NCI-H1417 (cell line): Measurements from ENCODE around the gene DIP2C.
"Not testable (repeated sequence)": the region's sequence is repeated elsewhere in the genome, so short reads cannot be mapped to it uniquely, and the experiment has no call there.

Experiments used
- DNase-seq, 3 experiments: peaks; one replicate each; lab custom pipeline; 2025; lab: John Stamatoyannopoulos, UW

The DIP2C gene

DNA sequence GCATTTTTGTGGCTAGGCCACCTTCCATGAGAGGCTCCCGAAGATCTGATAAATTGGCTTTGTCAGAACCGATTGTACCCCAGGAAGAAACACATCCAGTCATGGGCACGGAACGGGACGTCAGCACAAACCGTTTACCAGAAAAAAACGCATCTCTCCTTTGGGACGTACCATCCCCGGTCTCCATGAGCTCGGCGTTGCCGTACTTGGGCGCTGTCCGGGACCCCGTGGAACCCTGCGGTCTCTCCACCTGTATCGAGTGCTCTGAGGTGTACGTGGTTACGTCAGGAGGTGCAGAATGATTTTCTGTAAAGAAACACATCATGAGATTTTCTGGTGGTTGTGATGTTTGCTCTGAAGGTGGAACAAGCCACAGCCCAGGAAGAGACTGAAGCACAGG lies 270.6 kb downstream of the DIP2C start:
- no peak for DNase-seq

DNA sequence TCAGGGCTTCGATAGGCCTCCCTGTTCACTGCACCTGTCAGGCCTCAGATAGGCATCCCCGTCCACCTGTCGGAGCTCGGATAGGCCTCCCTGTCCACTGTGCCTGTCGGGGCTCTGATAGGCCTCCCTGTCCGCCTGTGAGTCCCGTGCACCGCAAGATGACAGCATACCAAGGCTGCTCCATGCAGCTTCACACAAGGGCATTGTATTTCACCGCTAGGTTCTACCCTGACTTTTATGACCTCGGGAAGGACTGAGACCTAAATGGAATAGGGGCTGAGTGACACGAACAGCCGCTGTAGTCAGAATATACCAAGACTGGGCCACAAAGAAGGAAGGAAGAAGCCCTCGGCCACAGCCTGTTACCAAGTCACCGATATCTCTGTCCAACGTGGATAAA lies 271.2 kb downstream of the DIP2C start:
- no peak for DNase-seq

DNA sequence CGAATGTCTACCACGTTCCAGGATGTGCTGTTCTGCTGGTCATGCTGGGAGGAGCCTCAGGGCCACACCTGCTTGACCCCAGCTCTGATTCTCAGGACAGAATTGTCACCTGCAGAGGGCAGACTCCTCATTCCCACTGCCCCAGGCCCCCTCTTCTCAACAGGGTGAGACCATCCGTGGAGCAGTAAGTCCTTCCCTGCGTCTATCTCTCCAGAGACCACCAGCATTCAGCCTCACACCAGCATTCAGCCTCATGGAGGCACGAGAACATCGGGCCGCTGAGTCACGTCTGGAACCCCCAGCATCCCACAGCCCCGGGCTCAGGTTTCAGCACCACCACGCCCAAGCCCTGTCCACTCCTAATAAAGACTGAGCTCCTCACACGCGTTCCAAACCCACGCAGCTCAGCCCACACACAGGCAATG lies 273.4 kb downstream of the DIP2C start:
- no peak for DNase-seq

DNA sequence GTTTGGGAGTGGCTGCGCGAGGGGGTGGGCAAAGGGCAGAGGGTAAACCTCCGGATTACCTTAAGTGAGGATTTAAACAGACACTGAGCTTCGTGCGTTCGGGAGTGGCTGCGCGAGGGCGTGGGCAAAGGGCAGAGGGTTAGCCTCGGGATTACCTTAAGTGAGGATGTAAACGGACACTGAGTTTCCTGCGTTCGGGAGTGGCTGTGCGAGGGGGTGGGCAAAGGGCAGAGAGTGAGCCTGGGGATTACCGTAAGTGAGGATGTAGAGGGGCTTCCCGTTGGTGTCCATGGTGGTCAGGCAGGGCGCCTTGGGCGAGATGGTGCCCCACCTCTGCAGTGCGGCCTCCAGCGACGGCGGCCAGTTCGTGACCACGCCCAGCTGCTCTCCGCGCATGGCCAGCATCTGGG lies 275.8 kb downstream of the DIP2C start:
- DNase-seq = no peak

DNA sequence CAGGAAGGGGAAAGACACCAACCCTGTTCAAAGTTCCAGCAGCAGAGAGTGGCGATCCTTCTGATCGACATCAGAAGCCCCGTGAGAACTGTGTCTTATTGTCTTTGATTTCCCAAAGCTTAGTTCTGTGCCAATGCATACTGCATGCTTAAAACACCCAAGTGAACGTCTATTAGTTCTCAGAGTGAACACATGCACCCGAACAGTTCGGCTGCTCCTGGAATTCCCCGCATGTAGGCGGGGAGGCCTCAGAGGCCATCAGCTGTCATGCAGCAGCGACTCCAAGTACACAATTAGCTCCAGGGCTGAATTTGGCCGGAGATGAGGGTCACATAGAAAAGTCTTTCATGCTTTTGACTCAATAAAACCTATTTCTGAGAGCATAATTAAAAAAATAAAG lies 277.4 kb downstream of the DIP2C start:
- DNase-seq = no peak

DNA sequence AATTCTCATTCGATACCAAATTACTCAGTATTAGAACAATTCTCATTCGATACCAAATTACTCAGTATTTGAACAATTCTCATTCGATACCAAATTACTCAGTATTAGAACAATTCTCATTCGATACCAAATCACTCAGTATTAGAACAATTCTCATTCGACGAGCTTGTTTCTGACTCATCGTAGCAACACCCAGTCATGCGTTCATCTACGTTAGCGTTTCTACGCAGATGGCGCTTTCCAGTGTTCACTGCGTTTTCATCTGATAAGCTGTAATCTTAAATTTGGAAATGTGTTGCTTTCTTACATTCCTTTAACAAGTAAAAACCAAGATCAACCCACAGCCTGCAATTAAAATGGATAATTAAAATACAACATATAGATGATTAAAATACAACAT lies 277.9 kb downstream of the DIP2C start:
- DNase-seq = no peak

DNA sequence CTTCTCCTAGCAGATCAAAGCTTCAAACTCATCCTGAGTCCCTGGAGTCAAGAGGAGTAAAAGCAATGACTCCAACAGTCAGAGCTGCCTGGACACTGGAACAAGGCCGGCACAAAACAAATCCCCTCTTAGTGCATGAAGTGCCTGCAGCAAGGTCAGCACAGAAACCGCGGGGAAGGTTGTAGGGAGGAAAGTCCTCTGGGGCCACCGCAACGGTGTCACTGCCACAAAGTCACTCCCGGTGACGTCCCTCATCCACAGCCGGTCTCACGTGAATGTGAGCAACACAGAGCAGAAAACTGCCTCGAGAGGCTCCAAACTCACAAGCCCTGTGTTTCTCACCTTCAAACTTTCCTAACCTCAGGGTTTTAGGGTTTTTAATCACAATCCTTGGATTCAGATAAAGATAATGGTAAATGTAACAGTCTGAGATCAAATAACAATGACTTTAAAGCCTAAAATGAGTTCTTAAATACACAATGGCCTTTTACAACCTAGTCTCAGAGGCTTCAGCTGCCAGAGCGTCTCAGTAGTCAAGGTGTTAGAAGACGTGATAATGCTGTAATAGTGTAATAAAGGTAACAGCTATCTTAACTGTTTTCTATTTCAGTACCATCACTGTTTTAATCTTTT lies 279.9 kb downstream of the DIP2C start:
- DNase-seq = no peak

DNA sequence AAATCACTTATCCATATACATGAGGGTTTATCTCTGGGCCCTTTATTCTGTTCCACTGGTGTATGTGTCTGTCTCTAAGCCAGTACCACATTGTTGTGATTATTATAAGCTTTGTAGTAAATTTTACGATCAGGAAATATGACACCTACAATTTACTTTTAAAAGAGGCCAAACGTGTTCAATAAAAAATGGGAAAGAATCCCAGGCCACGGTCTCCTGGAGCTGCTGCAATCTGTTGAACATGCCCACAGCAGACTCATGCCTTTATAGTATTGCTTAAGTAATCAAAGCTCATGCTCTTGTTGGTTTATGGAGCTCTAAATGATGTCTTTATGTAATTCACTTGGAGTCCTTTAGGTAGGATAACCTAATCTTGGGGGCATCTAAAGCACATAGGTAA lies 281.2 kb downstream of the DIP2C start:
- DNase-seq = peak in 1 of 3 experiments; percentile 46

DNA sequence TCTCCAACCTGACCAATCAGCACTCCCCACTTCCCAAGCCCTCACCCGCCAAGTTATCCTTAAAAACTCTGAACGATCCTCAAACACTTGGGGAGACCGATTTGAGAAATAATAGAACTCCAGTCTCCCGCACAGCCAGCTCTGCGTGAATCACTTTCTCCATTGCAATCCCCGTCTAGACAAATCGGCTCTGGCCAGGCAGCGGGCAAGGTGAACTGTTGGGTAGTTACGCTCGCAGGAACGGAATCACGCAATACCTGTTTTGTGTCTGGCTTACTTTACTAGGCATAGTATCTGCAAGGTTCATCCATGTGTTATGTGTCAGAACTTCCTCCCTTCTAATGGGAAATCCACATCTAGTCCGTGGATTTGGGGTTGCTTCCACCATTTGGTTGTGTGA lies 282.5 kb downstream of the DIP2C start:
- DNase-seq = no peak

DNA sequence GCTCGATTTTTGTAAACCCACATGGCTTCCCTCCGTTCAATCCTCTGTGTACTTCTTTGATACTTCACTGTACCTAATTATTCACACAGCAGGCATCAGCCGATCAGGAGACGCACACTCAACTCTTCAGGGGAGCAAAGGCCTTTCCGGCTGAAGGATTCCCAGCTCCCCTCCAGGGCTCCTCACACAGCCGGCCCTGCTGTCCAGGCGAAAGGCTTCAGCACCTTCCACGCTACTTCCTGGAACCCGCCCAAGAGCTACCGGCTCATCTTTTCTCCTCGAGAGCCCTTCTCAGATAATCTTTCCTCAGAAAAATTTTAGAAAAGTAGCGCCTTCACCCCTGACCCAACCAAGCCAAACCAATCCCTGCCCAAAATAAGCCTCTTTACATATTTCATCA lies 283.8 kb downstream of the DIP2C start:
- DNase-seq = no peak

DNA sequence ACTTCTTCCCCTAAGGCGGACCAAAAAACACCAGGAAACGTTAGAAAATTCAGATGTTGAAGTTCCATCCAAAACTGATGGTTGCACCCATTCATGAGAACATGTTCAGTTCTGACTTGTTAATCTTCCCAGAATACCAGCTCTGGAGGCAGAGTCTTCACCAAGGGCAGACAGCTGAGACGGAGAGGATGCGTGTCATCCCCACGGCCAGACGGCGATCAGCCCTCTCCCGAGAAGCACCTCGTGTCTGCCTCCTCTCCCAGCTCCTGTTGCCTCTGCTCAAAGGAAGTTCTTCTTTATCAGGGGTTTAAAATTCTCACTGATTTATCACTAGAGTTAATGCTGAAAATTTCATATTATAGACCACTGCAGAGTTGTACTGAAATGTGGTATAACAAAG lies 284.5 kb downstream of the DIP2C start:
- DNase-seq = no peak

DNA sequence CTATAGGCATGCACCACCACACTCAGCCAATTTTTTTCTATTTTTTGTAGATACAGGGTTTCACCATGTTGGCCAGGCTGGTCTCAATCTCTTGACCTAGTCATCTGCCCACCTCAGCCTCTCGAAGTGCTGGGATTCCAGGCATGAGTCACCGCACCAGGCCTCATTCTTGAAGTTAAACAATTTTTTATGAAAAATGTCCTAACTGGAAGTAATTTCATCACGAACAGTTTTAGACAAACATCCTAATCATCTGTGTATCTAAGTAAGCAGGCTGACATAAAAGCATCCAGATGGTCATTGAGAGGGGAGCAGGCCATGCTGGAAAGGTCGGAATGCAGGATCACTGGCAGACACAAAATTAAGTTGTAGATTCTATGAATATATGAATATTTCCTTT lies 285.1 kb downstream of the DIP2C start:
- no peak for DNase-seq

DNA sequence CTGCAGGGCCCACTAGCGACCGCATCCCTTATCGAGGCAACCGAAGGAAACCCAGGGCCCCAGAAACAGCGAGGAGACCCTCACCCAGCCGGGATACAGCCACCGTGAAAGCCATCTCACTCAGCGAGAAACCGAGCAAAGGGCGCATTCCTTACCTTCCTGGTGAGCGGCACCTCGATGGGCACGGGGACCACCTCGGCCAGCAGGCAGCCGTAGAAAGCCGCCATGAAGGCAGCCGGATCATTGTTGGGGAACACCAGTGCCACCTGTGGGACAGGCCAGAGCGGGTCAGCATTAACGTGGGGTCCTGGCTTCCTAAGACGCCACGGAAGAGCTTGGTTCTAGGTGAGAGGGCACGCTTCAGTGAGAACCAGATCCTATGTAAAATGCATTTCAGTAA lies 290.5 kb downstream of the DIP2C start:
- no peak for DNase-seq

DNA sequence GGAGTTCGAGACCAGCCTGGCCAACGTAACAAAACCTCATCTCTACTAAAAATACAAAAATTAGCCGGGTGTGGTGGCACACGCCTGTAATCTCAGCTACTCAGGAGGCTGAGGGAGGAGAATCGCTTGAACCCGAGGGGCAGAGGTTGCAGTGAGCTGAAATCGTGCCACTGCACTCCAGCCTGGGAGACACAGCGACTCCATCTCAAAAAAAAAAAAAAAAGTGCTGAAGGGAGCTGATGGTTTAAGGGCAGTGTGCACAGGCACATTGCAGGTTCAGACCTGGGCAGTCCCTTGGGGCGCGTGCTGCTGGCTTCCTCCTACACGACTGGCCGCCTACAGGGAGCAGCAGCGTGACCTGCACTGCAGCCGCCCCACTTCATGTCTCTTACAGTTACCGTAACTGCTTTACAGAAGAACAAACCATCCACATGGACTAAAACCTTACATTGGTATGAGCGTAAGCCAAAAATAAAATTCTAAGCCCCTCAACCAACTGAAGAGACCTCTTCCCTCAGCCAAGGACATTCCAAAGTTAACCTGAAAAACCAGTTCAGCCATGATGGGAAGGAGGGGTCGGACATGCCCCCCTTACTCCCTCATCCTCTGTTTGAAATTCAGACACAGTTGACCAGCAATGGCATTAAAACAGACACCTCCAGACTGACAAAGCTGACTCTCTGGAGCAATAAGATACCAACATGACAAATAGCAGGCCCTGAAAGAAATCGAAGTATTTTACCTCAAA lies 292.0 kb downstream of the DIP2C start:
- peak in 2 of 3 experiments; percentile 0 to 26 for DNase-seq

DNA sequence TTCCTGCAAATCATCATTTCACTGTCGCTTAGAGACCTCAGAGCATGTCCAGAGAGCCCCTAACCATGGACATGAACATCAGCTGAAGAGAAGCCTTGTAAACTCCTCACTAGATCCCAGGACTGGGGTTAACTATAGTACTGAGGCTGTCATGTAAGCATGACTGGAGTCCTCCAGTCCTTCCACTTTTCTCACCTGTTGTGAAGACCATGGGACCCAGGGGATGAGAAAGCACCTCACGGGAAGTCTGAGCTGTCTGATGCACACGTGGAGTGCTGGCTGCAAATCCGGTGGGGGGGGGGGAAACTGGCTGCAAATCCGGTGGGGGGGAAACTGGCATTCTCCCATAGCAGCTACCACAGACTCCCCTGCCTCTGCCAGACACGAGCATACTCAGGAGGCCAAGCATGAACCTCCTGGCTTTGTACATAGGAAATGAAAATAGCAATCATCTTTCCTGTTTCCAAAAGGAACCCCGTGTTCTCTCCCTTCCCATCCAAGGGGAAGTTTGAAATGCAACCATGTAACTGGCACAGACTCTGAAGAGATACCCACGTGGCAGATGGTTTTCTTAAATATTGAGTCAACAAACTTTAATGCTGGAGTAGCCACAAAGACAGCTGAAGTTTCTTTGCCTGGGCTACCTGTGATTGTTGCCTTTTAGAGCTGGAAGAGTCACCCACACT lies 292.8 kb downstream of the DIP2C start:
- no peak for DNase-seq

DNA sequence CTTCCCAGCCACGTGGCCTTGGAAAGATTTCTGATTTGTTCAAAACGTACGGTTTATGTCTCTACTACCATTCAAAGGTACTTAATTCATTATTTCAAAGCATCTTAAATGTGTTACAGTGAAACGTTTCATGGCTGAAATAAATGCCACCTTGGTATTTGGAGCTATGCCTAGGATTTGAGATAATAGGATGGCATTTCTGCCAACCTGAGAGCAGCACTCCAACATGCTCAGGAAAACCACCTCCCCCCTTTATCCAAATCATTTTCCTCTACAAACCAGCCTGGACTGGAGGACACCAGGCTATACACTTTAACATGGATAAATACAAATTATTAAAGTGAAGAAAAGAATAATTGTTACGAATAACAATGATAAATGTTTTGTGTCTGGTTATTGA lies 293.4 kb downstream of the DIP2C start:
- no peak for DNase-seq

DNA sequence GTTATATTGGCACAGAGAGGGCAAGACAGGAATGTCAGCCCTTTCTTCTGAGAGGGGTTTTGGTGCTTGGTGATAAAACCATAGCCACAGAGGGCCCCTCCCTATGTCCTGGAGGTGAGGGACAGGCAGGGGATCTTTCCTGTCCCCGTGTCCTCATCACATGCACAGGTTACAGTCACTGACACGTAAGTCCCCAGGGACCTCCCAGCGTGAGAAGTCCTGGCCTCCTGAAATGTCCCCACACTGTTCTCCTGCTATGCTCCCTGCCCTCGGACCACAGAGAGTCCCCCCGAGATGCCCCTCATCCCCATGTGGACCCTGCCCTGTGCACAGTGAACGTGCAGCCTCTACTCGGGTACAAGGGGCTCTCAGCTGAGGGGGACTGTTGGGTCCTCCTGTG lies 293.8 kb downstream of the DIP2C start:
- DNase-seq = no peak

DNA sequence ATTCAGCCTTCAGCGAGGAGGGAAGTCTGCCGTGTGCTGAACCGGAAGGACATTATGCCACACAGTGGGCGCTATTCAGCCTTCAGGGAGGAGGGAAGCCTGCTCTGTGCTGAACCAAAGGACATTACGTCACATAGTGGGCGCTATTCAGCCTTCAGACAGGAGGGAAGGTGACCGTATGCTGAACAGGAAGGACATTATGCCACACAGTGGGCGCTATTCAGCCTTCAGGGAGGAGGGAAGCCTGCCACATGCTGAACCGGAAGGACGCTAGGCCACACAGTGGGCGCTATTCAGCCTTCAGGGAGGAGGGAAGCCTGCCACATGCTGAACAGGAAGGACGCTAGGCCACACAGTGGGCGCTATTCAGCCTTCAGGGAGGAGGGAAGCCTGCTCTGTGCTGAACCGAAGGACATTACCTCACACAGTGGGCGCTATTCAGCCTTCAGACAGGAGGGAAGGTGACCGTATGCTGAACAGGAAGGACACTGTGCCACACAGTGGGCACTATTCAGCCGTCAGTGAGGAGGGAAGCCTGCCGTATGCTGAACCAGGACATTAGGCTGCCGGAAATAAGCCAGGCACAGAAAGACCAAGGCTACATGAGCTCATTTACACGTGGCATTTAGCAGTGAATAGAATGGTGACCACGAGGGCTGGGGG lies 294.9 kb downstream of the DIP2C start:
- not testable (repeated sequence) for DNase-seq

DNA sequence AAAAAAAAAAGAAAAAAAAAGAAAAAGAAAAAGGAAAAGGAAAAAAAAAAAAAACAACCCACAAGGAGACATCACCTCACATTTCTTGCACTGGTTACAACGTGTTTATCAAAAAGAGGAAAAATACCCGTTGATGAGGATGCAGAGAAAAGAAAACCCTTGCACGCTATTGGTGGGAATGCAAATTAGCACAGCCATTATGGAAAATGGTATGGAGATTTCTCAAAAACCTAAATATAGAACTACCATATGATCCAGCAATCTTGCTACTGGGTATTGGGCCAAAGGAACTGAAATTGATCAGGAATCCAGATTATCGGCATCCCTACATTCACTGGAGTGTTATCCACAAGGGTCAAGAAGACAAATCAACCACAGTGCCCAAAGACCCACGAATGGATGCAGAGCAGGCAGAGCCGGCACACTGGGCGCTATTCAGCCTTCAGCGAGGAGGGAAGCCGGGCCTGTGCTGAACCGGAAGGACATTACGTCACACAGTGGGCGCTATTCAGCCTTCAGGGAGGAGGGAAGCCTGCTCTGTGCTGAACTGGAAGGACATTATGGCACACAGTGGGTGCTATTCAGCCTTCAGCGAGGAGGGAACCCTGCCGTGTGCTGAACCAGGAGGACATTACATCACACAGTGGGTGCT lies 295.6 kb downstream of the DIP2C start:
- DNase-seq = no peak

DNA sequence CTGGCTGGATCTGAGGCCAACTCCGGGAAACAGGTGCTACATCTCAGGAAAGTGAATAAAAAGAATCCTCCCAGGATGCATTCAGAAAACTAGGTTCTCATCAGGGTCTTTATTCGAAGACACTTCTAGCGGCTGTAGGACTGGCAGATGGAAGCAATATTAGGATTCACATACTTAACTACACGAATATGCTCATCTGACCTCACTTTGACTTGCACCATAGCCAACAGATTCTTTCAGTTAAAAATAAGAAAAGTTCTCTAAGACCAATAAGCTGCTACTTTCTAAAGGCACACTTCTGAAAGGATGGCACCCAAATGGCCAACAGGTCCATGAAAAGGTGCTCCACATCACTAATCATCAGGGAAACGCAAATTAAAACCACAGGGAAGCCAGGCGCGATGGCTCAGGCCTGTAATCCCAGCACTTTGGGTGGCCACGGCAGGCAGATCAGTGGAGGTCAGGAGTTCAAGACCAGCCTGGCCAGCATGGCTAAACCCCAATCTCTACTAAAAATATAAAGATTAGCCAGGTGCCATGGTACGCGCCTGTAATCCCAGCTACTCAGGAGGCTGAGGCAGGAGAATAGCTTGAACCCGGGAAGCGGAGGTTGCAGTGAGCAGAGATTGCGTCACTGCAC lies 296.2 kb downstream of the DIP2C start:
- no peak for DNase-seq

DNA sequence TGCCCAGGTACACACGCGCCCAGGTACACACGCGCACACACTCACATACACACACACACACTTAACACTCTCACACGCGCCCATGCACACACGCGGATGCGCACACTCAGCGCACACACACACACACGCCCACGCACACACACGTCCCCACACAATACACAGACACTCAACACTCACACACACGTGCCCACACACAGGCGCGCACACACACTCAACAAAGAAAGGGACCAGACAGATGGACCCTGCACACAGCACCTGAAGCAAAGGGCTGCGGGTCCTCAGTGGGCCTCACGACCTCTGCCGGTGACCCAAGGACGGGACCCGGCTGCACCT lies 296.8 kb downstream of the DIP2C start:
- DNase-seq = no peak
